Epithelial cell of esophagus (primary cell): ENCODE results near the gene PSMD1.
A peak's percentile ranks its signal among the peaks of the same experiment; 100 is the strongest.
"Not testable (repeated sequence)": the region's sequence is repeated elsewhere in the genome, so short reads cannot be mapped to it uniquely, and the experiment has no call there.

Experiments
- DNase-seq: peaks from one replicate; pipeline ENCODE4 v3.0.0; 2010; ENCODE audit warnings: low read depth
- H3K4me3 ChIP-seq: 2 replicates; pipeline ENCODE4 v1.5.1; 2011; ENCODE audit warnings: mild to moderate bottlenecking, low read length, control low read depth
- TF ChIP-seq, protein P1 (sequence below): IDR thresholded peaks from 2 replicates; pipeline ENCODE4 v1.5.1; 2011; ENCODE audit warnings: low read depth, mild to moderate bottlenecking, low read length, control low read depth, inconsistent platforms; ENCODE audit not compliant: insufficient read depth; ENCODE audit errors: missing control alignments

The PSMD1 gene

GRCh38 chr2:231084565-231084964 lies 27.9 kb downstream of the PSMD1 start:
- no peak overlapping the region for H3K4me3 ChIP-seq
- TF ChIP-seq, protein P1, sequence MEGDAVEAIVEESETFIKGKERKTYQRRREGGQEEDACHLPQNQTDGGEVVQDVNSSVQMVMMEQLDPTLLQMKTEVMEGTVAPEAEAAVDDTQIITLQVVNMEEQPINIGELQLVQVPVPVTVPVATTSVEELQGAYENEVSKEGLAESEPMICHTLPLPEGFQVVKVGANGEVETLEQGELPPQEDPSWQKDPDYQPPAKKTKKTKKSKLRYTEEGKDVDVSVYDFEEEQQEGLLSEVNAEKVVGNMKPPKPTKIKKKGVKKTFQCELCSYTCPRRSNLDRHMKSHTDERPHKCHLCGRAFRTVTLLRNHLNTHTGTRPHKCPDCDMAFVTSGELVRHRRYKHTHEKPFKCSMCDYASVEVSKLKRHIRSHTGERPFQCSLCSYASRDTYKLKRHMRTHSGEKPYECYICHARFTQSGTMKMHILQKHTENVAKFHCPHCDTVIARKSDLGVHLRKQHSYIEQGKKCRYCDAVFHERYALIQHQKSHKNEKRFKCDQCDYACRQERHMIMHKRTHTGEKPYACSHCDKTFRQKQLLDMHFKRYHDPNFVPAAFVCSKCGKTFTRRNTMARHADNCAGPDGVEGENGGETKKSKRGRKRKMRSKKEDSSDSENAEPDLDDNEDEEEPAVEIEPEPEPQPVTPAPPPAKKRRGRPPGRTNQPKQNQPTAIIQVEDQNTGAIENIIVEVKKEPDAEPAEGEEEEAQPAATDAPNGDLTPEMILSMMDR = no peak
- no peak for DNase-seq

GRCh38 chr2:231088754-231089153 lies 32.1 kb downstream of the PSMD1 start:
- TF ChIP-seq, protein P1 = no peak
- H3K4me3 ChIP-seq = no peak overlapping the region
- DNase-seq = no peak

DNA sequence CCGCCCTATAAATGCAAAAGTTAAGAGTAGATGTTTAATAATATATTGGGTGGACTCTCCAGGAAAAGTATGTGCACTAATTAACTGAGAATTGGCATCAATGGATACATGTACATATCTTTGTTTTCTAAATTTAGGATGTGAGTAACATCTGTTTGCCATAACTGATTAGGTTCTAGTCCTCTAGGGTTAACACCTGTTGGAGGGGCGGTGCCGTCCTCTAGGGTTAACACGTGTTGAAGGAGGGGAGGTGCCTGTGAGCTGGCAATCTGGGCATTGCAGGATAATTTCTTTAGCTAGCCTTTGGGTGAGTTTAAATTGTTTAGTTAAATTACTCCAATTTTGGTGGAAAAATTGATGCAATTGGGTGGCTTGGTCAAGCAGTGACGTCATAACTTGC lies 37.3 kb downstream of the PSMD1 start:
- H3K4me3 ChIP-seq = no peak overlapping the region
- no peak for DNase-seq
- TF ChIP-seq, protein P1 = no peak

GRCh38 chr2:231094736-231095346 lies 38.2 kb downstream of the PSMD1 start:
- TF ChIP-seq, protein P1 = no peak
- no peak for DNase-seq
- no peak overlapping the region for H3K4me3 ChIP-seq

DNA sequence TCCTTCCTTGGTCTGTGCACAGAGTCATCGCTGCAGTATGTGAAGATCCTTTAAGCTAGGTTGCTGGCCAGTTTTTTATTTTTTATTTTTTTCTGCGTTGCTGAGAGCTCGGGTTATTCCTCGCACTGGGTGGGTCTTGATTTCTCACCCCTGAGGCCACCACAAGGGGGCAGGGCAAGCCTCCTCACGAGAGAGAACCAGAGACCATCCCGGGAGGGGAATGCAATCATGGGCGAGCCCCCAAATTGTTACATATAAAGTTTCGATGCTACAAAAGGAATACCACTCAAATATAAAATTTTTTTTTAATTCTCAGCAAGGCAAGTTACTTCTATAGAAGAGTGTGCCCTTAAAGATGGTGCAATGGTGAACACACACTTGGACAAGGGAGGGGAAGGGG lies 43.3 kb downstream of the PSMD1 start:
- DNase-seq = no peak
- TF ChIP-seq, protein P1 = no peak
- no peak overlapping the region for H3K4me3 ChIP-seq

DNA sequence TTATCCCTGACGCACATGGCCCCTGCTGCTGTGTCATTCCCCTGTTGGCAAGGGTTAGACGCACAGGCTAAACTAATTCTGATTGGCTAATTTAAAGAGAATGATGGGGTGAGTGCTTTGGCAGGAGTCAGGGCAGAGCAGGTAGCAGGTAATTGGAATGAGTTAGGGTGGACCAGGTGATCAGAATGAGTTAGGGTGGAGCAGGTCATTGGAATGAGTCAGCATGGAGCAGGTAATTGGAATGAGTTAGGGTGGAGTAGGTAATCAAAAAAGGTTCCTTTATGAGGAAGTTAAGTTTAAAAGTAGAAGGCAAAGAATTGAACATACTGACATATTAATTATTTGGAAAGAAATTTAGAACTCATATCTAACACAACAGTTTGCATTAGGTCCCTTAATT lies 43.7 kb downstream of the PSMD1 start:
- not testable (repeated sequence) for H3K4me3 ChIP-seq
- peak; percentile 46 for DNase-seq

GRCh38 chr2:231100990-231101389 lies 44.3 kb downstream of the PSMD1 start:
- no peak overlapping the region for H3K4me3 ChIP-seq
- no peak for DNase-seq
- TF ChIP-seq, protein P1 = no peak
